IPS DF 6.9 (cell line): ENCODE data around the gene SPA17.

ENCODE experiments used
- DNase-seq: peaks from one replicate; pipeline ENCODE4 v3.0.0-alpha.2; 2013; ENCODE audit warnings: low read depth, low spot score
- H3K27ac ChIP-seq: one replicate; pipeline ENCODE4 v1.5.1; 2013; ENCODE audit warnings: low read length, control low read depth
- H3K27me3 ChIP-seq: 2 replicates; pipeline ENCODE4 v1.6.1; 2013; ENCODE audit warnings: mild to moderate bottlenecking, low read length; ENCODE audit not compliant: control insufficient read depth, insufficient read depth
- H3K36me3 ChIP-seq: 2 replicates; pipeline ENCODE4 v1.6.1; 2013; ENCODE audit warnings: low read length; ENCODE audit not compliant: control insufficient read depth, insufficient read depth
- H3K4me1 ChIP-seq: 2 replicates; pipeline ENCODE4 v1.6.1; 2013; ENCODE audit warnings: low read length; ENCODE audit not compliant: control insufficient read depth, insufficient read depth
- H3K4me3 ChIP-seq: 2 replicates; pipeline ENCODE4 v1.5.1; 2013; ENCODE audit warnings: mild to moderate bottlenecking, low read length
- H3K9me3 ChIP-seq: 2 replicates; pipeline ENCODE4 v1.6.1; 2013; ENCODE audit warnings: low read length, inconsistent platforms; ENCODE audit not compliant: control insufficient read depth, insufficient read depth
- WGBS: extraction: QIAGEN DNeasy Blood & Tissue Kit; methylation state at CpG from one replicate; pipeline ENCODE4 v1.1.7; 2013; ENCODE audit warnings: mixed read lengths, missing lambda C conversion rate; ENCODE audit not compliant: insufficient read length, insufficient coverage; 5-methylcytosine and 5-hydroxymethylcytosine counted together

Gene SPA17

GRCh38 chr11:124673333-124674167 is at the start of gene SPA17, which contains the start of gene SIAE:
Gene SPA17 (plus strand): TSS chr11:124673904. CDS start chr11:124675265, 1,361 bp downstream.
Gene SIAE (minus strand): TSS chr11:124673739. CDS start chr11:124673708, 31 bp downstream.
- Histone ChIP-seq H3K36me3 (no peaks in the 10 kb centered on the region), H3K4me3 (peak within 1 kb of the TSS; percentile 90), H3K27ac (no peak within 1 kb of the TSS), H3K4me1 (no peaks in the 10 kb centered on the region), H3K9me3 (no peaks in the 10 kb centered on the region), H3K27me3 (peaks cover 7% of the 10 kb centered on the region; the same call in 1 of the 2 replicates)
- WGBS = no CpG with 5 or more reads among the region's 58 CpGs
- DNase-seq = no peak

DNA sequence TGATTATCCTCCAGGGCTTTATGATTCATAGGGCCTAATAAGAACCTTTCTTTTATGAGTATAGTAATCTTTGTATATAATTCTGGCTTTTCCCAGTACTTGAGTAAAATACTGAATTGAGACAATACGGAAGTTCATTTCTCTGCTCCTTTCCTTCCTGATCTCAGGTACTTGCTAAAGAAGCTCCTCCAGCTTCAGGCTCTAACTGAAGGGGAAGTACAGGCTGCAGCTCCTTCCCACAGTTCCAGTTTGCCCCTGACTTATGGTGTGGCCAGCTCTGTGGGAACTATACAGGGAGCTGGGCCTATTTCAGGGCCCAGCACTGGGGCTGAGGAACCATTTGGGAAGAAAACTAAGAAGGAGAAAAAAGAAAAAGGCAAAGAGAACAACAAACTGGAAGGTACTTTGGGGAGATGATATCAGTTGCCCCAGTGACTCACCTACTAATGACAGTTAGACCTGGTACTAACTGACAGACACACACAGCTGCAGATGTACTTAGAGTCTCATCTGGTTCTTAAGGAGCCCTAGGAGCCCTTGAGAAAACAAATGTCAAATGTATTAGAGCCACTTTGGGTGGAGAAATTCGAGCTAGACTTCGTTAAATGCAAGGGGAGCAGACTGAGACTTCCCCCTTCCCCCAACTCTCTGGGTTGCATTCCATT is 48.1 kb upstream of the SPA17 start:
- WGBS = no CpG with 5 or more reads among the region's 3 CpGs
- peaks cover 20% of the 10 kb centered on the region for H3K36me3 ChIP-seq
- H3K4me1 ChIP-seq = no peaks in the 10 kb centered on the region
- no peak overlapping the region for H3K27ac ChIP-seq
- H3K9me3 ChIP-seq = no peaks in the 10 kb centered on the region
- H3K4me3 ChIP-seq = no peak overlapping the region
- H3K27me3 ChIP-seq = no peaks in the 10 kb centered on the region
- no peak for DNase-seq

DNA sequence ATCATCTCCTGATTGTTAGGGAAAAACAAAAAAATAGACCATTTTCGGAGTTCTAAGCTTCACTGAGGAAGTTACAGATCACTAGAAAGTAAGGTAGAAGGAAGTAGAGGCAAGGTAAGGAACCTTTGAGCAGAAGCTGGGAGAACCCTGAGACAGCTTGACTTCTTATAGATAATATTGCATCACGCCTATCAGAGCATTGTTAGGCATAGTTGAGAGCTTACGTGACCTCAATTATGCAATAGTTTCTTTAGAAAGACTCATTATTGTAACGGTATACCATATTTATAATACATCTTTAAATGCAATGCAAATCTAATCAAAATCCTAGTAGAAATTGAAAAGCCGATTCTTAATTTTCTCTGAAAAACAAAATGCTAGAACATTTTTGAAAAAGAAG is 46.2 kb upstream of the SPA17 start:
- H3K27me3 ChIP-seq = no peaks in the 10 kb centered on the region
- H3K4me1 ChIP-seq = no peaks in the 10 kb centered on the region
- H3K4me3 ChIP-seq = no peak overlapping the region
- no peak overlapping the region for H3K27ac ChIP-seq
- H3K36me3 ChIP-seq = peaks cover 31% of the 10 kb centered on the region
- WGBS = no CpG with 5 or more reads among the region's 5 CpGs
- DNase-seq = no peak
- H3K9me3 ChIP-seq = no peaks in the 10 kb centered on the region

GRCh38 chr11:124629961-124630360 is 43.7 kb upstream of the SPA17 start:
- peaks cover 38% of the 10 kb centered on the region for H3K36me3 ChIP-seq
- H3K27ac ChIP-seq = no peak overlapping the region
- WGBS = no CpG with 5 or more reads among the region's 4 CpGs
- H3K4me1 ChIP-seq = no peaks in the 10 kb centered on the region
- DNase-seq = no peak
- no peak overlapping the region for H3K4me3 ChIP-seq
- H3K27me3 ChIP-seq = no peaks in the 10 kb centered on the region
- H3K9me3 ChIP-seq = no peaks in the 10 kb centered on the region

DNA sequence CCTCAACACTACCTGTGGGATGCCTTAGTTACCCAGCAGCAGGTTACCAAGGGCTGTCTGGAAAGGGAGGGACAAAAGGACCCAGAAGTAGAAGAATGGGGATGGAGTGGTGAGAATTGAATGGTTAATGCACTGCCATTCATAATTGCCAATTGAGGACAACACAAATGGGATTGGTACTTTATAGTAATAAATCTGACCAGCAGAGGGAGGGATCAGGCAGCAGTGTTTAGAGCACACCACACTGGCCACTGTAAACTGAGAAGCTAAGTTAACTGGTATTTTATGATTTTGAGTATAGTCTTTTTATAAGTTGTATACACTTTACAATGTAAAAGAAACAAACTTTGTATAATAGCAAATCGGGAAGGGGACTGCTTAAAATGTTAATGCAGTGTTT is 40.3 kb upstream of the SPA17 start:
- Histone ChIP-seq H3K4me3 (no peak overlapping the region), H3K27me3 (no peaks in the 10 kb centered on the region), H3K4me1 (no peaks in the 10 kb centered on the region), H3K9me3 (no peaks in the 10 kb centered on the region), H3K36me3 (peaks cover 22% of the 10 kb centered on the region), H3K27ac (no peak overlapping the region)
- WGBS = no CpG with 5 or more reads among the region's 1 CpG
- DNase-seq = no peak

GRCh38 chr11:124635932-124636331 is 37.8 kb upstream of the SPA17 start:
- H3K36me3 ChIP-seq = peaks cover 16% of the 10 kb centered on the region; the same call in 1 of the 2 replicates
- WGBS = no CpG with 5 or more reads among the region's 3 CpGs
- no peak for DNase-seq
- no peak overlapping the region for H3K27ac ChIP-seq
- no peaks in the 10 kb centered on the region for H3K9me3 ChIP-seq
- no peaks in the 10 kb centered on the region for H3K27me3 ChIP-seq
- H3K4me3 ChIP-seq = no peak overlapping the region
- H3K4me1 ChIP-seq = no peaks in the 10 kb centered on the region

DNA sequence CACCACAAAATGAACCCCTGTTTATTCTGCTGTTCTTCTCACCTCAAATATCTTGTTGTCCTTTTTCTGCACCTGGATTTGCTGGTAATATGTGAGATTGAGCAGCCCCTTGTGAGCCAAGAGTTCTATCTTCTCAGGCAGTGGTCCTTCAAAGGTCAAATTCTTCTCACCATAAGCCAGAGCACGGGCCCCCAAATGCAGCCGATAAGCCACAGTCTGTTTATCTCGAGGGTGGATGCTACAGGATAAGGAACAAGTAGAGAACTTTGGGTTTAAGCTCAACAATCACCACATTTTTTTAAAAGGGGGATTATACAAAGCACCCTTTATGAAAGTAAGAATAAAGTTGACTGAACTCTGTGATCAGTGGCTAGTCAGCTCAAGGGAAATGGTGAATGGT is 35.2 kb upstream of the SPA17 start:
- no peaks in the 10 kb centered on the region for H3K36me3 ChIP-seq
- no peak overlapping the region for H3K4me3 ChIP-seq
- no peak overlapping the region for H3K27ac ChIP-seq
- WGBS = no CpG with 5 or more reads among the region's 3 CpGs
- no peaks in the 10 kb centered on the region for H3K4me1 ChIP-seq
- DNase-seq = no peak
- H3K27me3 ChIP-seq = no peaks in the 10 kb centered on the region
- H3K9me3 ChIP-seq = no peaks in the 10 kb centered on the region

- DNase-seq = no peak
- no peaks in the 10 kb centered on the region for H3K27me3 ChIP-seq
- no peaks in the 10 kb centered on the region for H3K4me1 ChIP-seq
- no CpG with 5 or more reads among the region's 1 CpG for WGBS
- no peak overlapping the region for H3K27ac ChIP-seq
- H3K36me3 ChIP-seq = no peaks in the 10 kb centered on the region
- H3K4me3 ChIP-seq = no peak overlapping the region
- no peaks in the 10 kb centered on the region for H3K9me3 ChIP-seq
Measured at GRCh38 chr11:124639186-124639585, 34.5 kb upstream of the SPA17 start.

DNA sequence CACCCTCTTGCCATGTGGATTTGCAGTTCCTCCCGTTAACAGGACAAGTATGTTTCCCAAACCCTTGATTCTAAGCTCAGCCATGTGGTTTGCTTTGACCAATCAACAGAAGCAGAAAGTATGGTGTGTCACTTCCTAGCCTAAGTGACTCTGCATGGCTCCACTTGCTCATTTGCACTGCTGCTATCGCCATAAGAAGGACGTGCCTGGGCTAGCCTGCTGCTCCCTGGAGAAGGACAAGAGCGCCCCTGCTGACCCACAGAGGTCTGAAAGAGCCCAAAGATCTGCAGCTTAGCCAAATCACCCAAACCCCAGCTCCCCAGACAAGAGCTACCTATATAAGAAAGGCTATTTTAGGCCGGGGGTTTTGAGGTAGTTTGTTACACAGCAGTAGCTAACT is 33.0 kb upstream of the SPA17 start:
- H3K27me3 ChIP-seq = no peaks in the 10 kb centered on the region
- no peaks in the 10 kb centered on the region for H3K9me3 ChIP-seq
- H3K27ac ChIP-seq = no peak overlapping the region
- H3K4me3 ChIP-seq = no peak overlapping the region
- DNase-seq = no peak
- no CpG with 5 or more reads among the region's 5 CpGs for WGBS
- H3K4me1 ChIP-seq = 0 out of 2 replicates have a peak, but pooled peaks cover 1% of the 10 kb centered on the region
- no peaks in the 10 kb centered on the region for H3K36me3 ChIP-seq

- Histone ChIP-seq H3K36me3 (no peaks in the 10 kb centered on the region), H3K4me1 (0 out of 2 replicates have a peak, but pooled peaks cover 1% of the 10 kb centered on the region), H3K27me3 (no peaks in the 10 kb centered on the region), H3K9me3 (no peaks in the 10 kb centered on the region), H3K4me3 (no peak overlapping the region), H3K27ac (no peak overlapping the region)
- no peak for DNase-seq
- no CpG with 5 or more reads among the region's 3 CpGs for WGBS
Measured at GRCh38 chr11:124642628-124643027, 31.1 kb upstream of the SPA17 start.
